ENCODE results near the gene SORL1.
A peak's percentile ranks its signal among the peaks of the same experiment; 100 is the strongest.

SORL1 gene

DNA sequence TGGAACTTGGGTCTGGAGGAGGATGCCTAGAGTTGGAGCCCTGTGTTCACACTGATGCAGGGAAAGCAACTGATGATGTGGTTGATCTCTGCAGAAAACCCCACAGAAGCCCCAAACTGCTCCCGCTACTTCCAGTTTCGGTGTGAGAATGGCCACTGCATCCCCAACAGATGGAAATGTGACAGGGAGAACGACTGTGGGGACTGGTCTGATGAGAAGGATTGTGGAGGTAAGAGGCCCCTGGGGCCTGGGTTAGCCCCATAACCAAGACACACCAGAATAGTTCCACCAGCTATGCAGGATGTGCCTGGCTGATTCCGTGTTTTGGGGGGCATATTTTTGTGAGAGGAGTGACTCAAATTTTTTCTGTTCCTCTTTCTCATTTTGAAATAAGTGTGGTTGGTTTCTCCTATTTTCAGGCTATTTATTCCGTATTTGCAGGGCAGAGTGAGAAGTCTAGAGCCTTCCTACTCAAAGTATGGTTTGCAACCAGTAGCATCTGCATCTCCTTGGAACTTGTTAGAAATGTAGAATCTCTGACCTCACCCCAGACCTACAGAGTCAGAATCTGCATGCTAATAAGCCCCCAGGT is 137.9 kb downstream of the SORL1 start:
- peaks cover 0 to 17% of the 10 kb centered on the region in 2 experiments for H3K4me1 ChIP-seq (ENCODE audit: control insufficient read depth in 1 of 2, insufficient read depth in 1 of 2, low read depth in 1 of 2, low read length in 1 of 2)
- H3K27ac ChIP-seq: peak overlapping the region; percentile 67
- TF ChIP-seq, protein P1, sequence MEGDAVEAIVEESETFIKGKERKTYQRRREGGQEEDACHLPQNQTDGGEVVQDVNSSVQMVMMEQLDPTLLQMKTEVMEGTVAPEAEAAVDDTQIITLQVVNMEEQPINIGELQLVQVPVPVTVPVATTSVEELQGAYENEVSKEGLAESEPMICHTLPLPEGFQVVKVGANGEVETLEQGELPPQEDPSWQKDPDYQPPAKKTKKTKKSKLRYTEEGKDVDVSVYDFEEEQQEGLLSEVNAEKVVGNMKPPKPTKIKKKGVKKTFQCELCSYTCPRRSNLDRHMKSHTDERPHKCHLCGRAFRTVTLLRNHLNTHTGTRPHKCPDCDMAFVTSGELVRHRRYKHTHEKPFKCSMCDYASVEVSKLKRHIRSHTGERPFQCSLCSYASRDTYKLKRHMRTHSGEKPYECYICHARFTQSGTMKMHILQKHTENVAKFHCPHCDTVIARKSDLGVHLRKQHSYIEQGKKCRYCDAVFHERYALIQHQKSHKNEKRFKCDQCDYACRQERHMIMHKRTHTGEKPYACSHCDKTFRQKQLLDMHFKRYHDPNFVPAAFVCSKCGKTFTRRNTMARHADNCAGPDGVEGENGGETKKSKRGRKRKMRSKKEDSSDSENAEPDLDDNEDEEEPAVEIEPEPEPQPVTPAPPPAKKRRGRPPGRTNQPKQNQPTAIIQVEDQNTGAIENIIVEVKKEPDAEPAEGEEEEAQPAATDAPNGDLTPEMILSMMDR (IDR thresholded peaks at IDR 0.05): no peak
- peaks cover 27% of the 10 kb centered on the region for H3K9me3 ChIP-seq
- H3K36me3 ChIP-seq: peaks cover 100% of the 10 kb centered on the region
- H3K27me3 ChIP-seq: no peaks in the 10 kb centered on the region
- no peak overlapping the region for H3K4me3 ChIP-seq (ENCODE audit: low read depth in 1 of 2, low read length in 1 of 2)

GRCh38 chr11:121590772-121591404 is 138.8 kb downstream of the SORL1 start:
- no peaks in the 10 kb centered on the region for H3K27me3 ChIP-seq
- H3K4me1 ChIP-seq (ENCODE audit: control insufficient read depth in 1 of 2, insufficient read depth in 1 of 2, low read depth in 1 of 2, low read length in 1 of 2): peaks cover 0 to 17% of the 10 kb centered on the region in 2 experiments
- peak overlapping the region; percentile 67 for H3K27ac ChIP-seq
- H3K36me3 ChIP-seq: peaks cover 100% of the 10 kb centered on the region
- H3K9me3 ChIP-seq: peaks cover 25% of the 10 kb centered on the region
- no peak overlapping the region for H3K4me3 ChIP-seq (ENCODE audit: low read depth in 1 of 2, low read length in 1 of 2)
- TF ChIP-seq, protein P1 (IDR thresholded peaks at IDR 0.05): no peak

GRCh38 chr11:121591405-121592033 is 139.4 kb downstream of the SORL1 start:
- no peaks in the 10 kb centered on the region for H3K27me3 ChIP-seq
- peaks cover 18% of the 10 kb centered on the region for H3K9me3 ChIP-seq
- no peak overlapping the region for H3K4me3 ChIP-seq (ENCODE audit: low read depth in 1 of 2, low read length in 1 of 2)
- peaks cover 0 to 17% of the 10 kb centered on the region in 2 experiments for H3K4me1 ChIP-seq (ENCODE audit: control insufficient read depth in 1 of 2, insufficient read depth in 1 of 2, low read depth in 1 of 2, low read length in 1 of 2)
- H3K36me3 ChIP-seq: peaks cover 100% of the 10 kb centered on the region
- H3K27ac ChIP-seq: peak overlapping the region; percentile 67
- TF ChIP-seq, protein P1 (IDR thresholded peaks at IDR 0.05): peak; percentile 66

GRCh38 chr11:121592708-121593107 is 140.6 kb downstream of the SORL1 start:
- Histone ChIP-seq H3K27ac (peak overlapping the region; percentile 1), H3K4me1 (ENCODE audit: control insufficient read depth in 1 of 2, insufficient read depth in 1 of 2, low read depth in 1 of 2, low read length in 1 of 2) (peaks cover 0 to 17% of the 10 kb centered on the region in 2 experiments), H3K36me3 (peaks cover 100% of the 10 kb centered on the region), H3K4me3 (ENCODE audit: low read depth in 1 of 2, low read length in 1 of 2) (no peak overlapping the region), H3K27me3 (no peaks in the 10 kb centered on the region), H3K9me3 (peaks cover 15% of the 10 kb centered on the region)
- TF ChIP-seq, protein P1 (IDR thresholded peaks at IDR 0.05): no peak

DNA sequence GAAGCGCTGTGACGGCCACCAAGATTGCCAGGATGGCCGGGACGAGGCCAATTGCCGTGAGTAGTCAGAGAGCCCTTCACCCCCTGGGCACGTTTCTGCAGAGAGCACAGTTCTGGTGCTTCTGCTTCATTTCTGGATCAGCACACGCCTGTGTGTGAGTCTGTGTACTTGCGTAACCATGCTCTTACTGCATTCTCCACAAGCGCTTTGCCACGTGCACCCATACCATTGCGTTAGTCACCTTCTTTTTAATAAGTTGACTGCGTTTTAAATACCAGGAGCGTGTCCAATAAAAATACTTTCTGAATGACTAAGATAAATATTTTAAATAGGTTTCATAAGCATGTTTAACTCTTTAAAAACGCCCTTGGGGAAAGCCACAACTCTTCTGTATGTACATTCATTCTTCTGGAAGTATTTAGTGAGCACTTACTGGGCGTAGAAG is 143.6 kb downstream of the SORL1 start:
- peaks cover 100% of the 10 kb centered on the region for H3K36me3 ChIP-seq
- no peaks in the 10 kb centered on the region for H3K27me3 ChIP-seq
- no peak overlapping the region for H3K27ac ChIP-seq
- peaks cover 11% of the 10 kb centered on the region for H3K9me3 ChIP-seq
- TF ChIP-seq, protein P1 (IDR thresholded peaks at IDR 0.05): no peak
- no peak overlapping the region for H3K4me3 ChIP-seq (ENCODE audit: low read depth in 1 of 2, low read length in 1 of 2)
- peaks cover 0 to 6% of the 10 kb centered on the region in 2 experiments for H3K4me1 ChIP-seq (ENCODE audit: control insufficient read depth in 1 of 2, insufficient read depth in 1 of 2, low read depth in 1 of 2, low read length in 1 of 2)
